Naive thymus-derived CD4-positive, alpha-beta T cell (primary cell): Measurements from ENCODE around the gene MTOR. TPM values are rescaled to one million over a fixed set of nuclear protein-coding genes. Genes with fewer than 3 reads are reported as not detected.

ENCODE experiments used
- ATAC-seq: fragments of 150-1000 bp; cut with Tn5 transposase; 2 replicates; pipeline ENCODE4 v1.10.0; 2021; ENCODE audit warnings: mild to moderate bottlenecking, moderate library complexity
- CTCF ChIA-PET: fragments of 350-600 bp; sonication (Branson Sonifier 250); formaldehyde crosslinking; loops from one replicate; lab custom pipeline; 2021; ENCODE audit warnings: antibody characterized with exemption; lab: Charles Lee
- POLR2A ChIA-PET: fragments of 350-600 bp; sonication (Branson Sonifier 250); formaldehyde crosslinking; loops from one replicate; lab custom pipeline; 2021; ENCODE audit warnings: antibody characterized with exemption, inconsistent platforms; lab: Charles Lee
- DNase-seq, 9 donors: peaks; one replicate each; pipeline versions ENCODE4 v3.0.0 to v3.0.0-alpha.2; 2020 to 2022; ENCODE audit warnings: mixed read lengths in 1 of 9
- H3K27ac ChIP-seq: one replicate; pipeline ENCODE4 v1.7.0; 2013; ENCODE audit warnings: mild to moderate bottlenecking, low read depth, low read length, moderate library complexity
- H3K27me3 ChIP-seq, 2 donors: one replicate each; pipeline ENCODE4 v1.7.0; 2013; ENCODE audit warnings: low read length in 2 of 2, mild to moderate bottlenecking in 2 of 2, moderate library complexity in 2 of 2; ENCODE audit not compliant: control insufficient read depth in 2 of 2, insufficient read depth in 2 of 2
- H3K36me3 ChIP-seq, 3 experiments: 1 replicate in 2 of 3; 2 replicates in 1 of 3; pipeline ENCODE4 v1.7.0; 2013; ENCODE audit warnings: low read length in 3 of 3, mild to moderate bottlenecking in 3 of 3, moderate library complexity in 1 of 3; ENCODE audit not compliant: insufficient read depth in 3 of 3, control insufficient read depth in 2 of 3
- H3K4me1 ChIP-seq, 2 donors: one replicate each; pipeline ENCODE4 v1.7.0; 2013; ENCODE audit warnings: low read length in 2 of 2, mild to moderate bottlenecking in 2 of 2, moderate library complexity in 1 of 2; ENCODE audit not compliant: control insufficient read depth in 2 of 2, insufficient read depth in 2 of 2
- H3K4me3 ChIP-seq: 2 replicates; pipeline ENCODE4 v1.7.0; 2013; ENCODE audit warnings: mild to moderate bottlenecking, low read length
- H3K9me3 ChIP-seq, 3 experiments: 1 replicate in 2 of 3; 2 replicates in 1 of 3; pipeline ENCODE4 v1.7.0; 2013; ENCODE audit warnings: low read length in 3 of 3; ENCODE audit not compliant: control insufficient read depth in 2 of 3
- H3K27ac Mint-ChIP-seq, 9 donors: one replicate each; pipeline ENCODE4 v1.8.0; 2020 to 2022; ENCODE audit warnings: mixed read lengths in 9 of 9, mild to moderate bottlenecking in 8 of 9, moderate library complexity in 5 of 9, inconsistent platforms in 2 of 9
- H3K27me3 Mint-ChIP-seq, 5 donors: one replicate each; pipeline ENCODE4 v1.8.0; 2021 to 2022; ENCODE audit warnings: mixed read lengths in 5 of 5, mild to moderate bottlenecking in 1 of 5
- H3K36me3 Mint-ChIP-seq, 5 donors: one replicate each; pipeline ENCODE4 v1.8.0; 2020 to 2022; ENCODE audit warnings: mixed read lengths in 5 of 5, mild to moderate bottlenecking in 3 of 5, inconsistent platforms in 1 of 5
- H3K4me1 Mint-ChIP-seq, 7 donors: one replicate each; pipeline ENCODE4 v1.8.0; 2020 to 2022; ENCODE audit warnings: mixed read lengths in 7 of 7, mild to moderate bottlenecking in 3 of 7, inconsistent platforms in 1 of 7
- H3K4me3 Mint-ChIP-seq, 10 donors: one replicate each; pipeline ENCODE4 v1.8.0; 2020 to 2022; ENCODE audit warnings: mild to moderate bottlenecking in 10 of 10, mixed read lengths in 10 of 10, moderate library complexity in 6 of 10, inconsistent platforms in 2 of 10
- H3K9me3 Mint-ChIP-seq, 11 donors: one replicate each; pipeline ENCODE4 v1.8.0; 2020 to 2022; ENCODE audit warnings: mixed read lengths in 11 of 11, mild to moderate bottlenecking in 4 of 11, inconsistent platforms in 1 of 11, moderate library complexity in 1 of 11
- intact Hi-C, 2 donors: fragments of 100-400 bp; cut with micrococcal nuclease; formaldehyde crosslinking; loops; one replicate each; pipeline ENCODE4 v1.15.1; 2023
- polyA plus RNA-seq, 2 donors: library from polyadenylated mRNA; unstranded; fragments of 300-500 nt; fragmentation: Illumina TruSeq; gene quantifications; one replicate each; pipeline ENCODE4 v1.2.3, GENCODE V29; 2021
- total RNA-seq, 6 experiments: library from RNA in 5 of 6; stranded (reverse) in 5 of 6; gene quantifications; 1 replicate in 5 of 6; 2 replicates in 1 of 6; pipeline ENCODE4 v1.2.3 and lab custom pipeline; 2021 to 2026

Gene MTOR
- total and polyA plus RNA-seq, 7 experiments from 2014 or later = 4.8 to 47.9 (median 44.8) TPM

GRCh38 chr1:11293856-11294255 is 31.5 kb upstream of the MTOR start:
- H3K27me3 Mint-ChIP-seq = no peaks in the 10 kb centered on the region
- H3K4me1 Mint-ChIP-seq = peaks cover 43 to 81% (median 64%) of the 10 kb centered on the region in 7 donors
- intact Hi-C loops = loop anchor here in 1 of 2 donors (2.0 kb wide), 1 partner anchor 13 kb away; no protein-coding TSS in a partner anchor
- DNase-seq = no peak
- Histone ChIP-seq H3K4me1 (peaks cover 0 to 37% of the 10 kb centered on the region in 2 donors), H3K27me3 (no peaks in the 10 kb centered on the region), H3K9me3 (no peaks in the 10 kb centered on the region), H3K36me3 (peaks cover 0 to 21% (median 0%) of the 10 kb centered on the region in 3 experiments), H3K27ac (no peak overlapping the region), H3K4me3 (no peak overlapping the region)
- H3K36me3 Mint-ChIP-seq = peaks cover 10 to 46% (median 34%) of the 10 kb centered on the region in 5 donors
- POLR2A ChIA-PET = interaction anchor here (0.9 to 4.8 kb wide), 2 partner anchors 12 to 256 kb away, joined by 3 to 31 read pairs; no protein-coding TSS in a partner anchor
- CTCF ChIA-PET = interaction anchor here (0.9 to 1.2 kb wide), 2 partner anchors 15 to 256 kb away, joined by 3 to 4 read pairs; no protein-coding TSS in a partner anchor
- no peak for ATAC-seq
- H3K4me3 Mint-ChIP-seq = peak overlapping the region in 1 of 10 donors; percentile 36
- H3K9me3 Mint-ChIP-seq = no peaks in the 10 kb centered on the region
- H3K27ac Mint-ChIP-seq = peak overlapping the region in 5 of 9 donors; percentile 7 to 78 (median 41)

GRCh38 chr1:11291049-11291448 is 28.7 kb upstream of the MTOR start:
- Mint-ChIP-seq H3K4me1 (peaks cover 38 to 88% (median 72%) of the 10 kb centered on the region in 7 donors), H3K27me3 (no peaks in the 10 kb centered on the region), H3K4me3 (peak overlapping the region in 9 of 10 donors; percentile 29 to 87 (median 71)), H3K36me3 (peaks cover 11 to 56% (median 36%) of the 10 kb centered on the region in 5 donors), H3K27ac (peak overlapping the region in 8 of 9 donors; percentile 65 to 89 (median 73)), H3K9me3 (no peaks in the 10 kb centered on the region)
- ChIA-PET POLR2A (interaction anchor here (0.9 to 1.9 kb wide), 6 partner anchors 9 to 36 kb away, joined by 3 to 11 read pairs (median 4); partner anchors contain the start of genes MTOR and UBIAD1), CTCF (interaction anchor here (1.2 kb wide), 1 partner anchor 10 kb away, joined by 3 read pairs; no protein-coding TSS in a partner anchor)
- ATAC-seq = no peak
- H3K4me3 ChIP-seq = no peak overlapping the region
- H3K27ac ChIP-seq = no peak overlapping the region
- peaks cover under 1 to 42% of the 10 kb centered on the region in 2 donors for H3K4me1 ChIP-seq
- H3K9me3 ChIP-seq = no peaks in the 10 kb centered on the region
- H3K36me3 ChIP-seq = peaks cover 3 to 45% (median 4%) of the 10 kb centered on the region in 3 experiments
- DNase-seq = no peak
- H3K27me3 ChIP-seq = no peaks in the 10 kb centered on the region
- intact Hi-C loops = loop anchor here in 1 of 2 donors (2.0 kb wide), 1 partner anchor 18 kb away; the partner anchor contains the start of gene UBIAD1

GRCh38 chr1:11289064-11289463 is 26.7 kb upstream of the MTOR start:
- H3K27ac ChIP-seq = no peak overlapping the region
- peak overlapping the region in 7 of 9 donors; percentile 20 to 66 (median 49) for H3K27ac Mint-ChIP-seq
- H3K9me3 ChIP-seq = no peaks in the 10 kb centered on the region
- H3K36me3 Mint-ChIP-seq = peaks cover 6 to 62% (median 45%) of the 10 kb centered on the region in 5 donors
- no peak overlapping the region for H3K4me3 ChIP-seq
- CTCF ChIA-PET = no interaction called here
- no peaks in the 10 kb centered on the region for H3K27me3 Mint-ChIP-seq
- DNase-seq (no peak), ATAC-seq (no peak)
- intact Hi-C loops = no loop called here
- no peaks in the 10 kb centered on the region for H3K27me3 ChIP-seq
- peaks cover 0 to 1% (median 0%) of the 10 kb centered on the region in 11 donors for H3K9me3 Mint-ChIP-seq
- H3K4me1 ChIP-seq = peaks cover 3 to 44% of the 10 kb centered on the region in 2 donors
- POLR2A ChIA-PET = interaction anchor here (0.9 to 1.5 kb wide), 3 partner anchors 9 to 46 kb away, joined by 3 to 4 read pairs (median 4); no protein-coding TSS in a partner anchor
- peaks cover 4 to 53% (median 8%) of the 10 kb centered on the region in 3 experiments for H3K36me3 ChIP-seq
- H3K4me1 Mint-ChIP-seq = peaks cover 43 to 88% (median 74%) of the 10 kb centered on the region in 7 donors
- no peak overlapping the region for H3K4me3 Mint-ChIP-seq

- Mint-ChIP-seq H3K27me3 (no peaks in the 10 kb centered on the region), H3K4me1 (peaks cover 51 to 86% (median 71%) of the 10 kb centered on the region in 7 donors), H3K36me3 (peaks cover 9 to 59% (median 42%) of the 10 kb centered on the region in 5 donors), H3K4me3 (peak overlapping the region in 7 of 10 donors; percentile 6 to 85 (median 33)), H3K9me3 (peaks cover 0 to 4% (median 0%) of the 10 kb centered on the region in 11 donors), H3K27ac (peak overlapping the region; percentile 8 to 98 (median 93))
- Histone ChIP-seq H3K27ac (peak overlapping the region; percentile 71), H3K36me3 (peaks cover 4 to 43% (median 8%) of the 10 kb centered on the region in 3 experiments), H3K27me3 (no peaks in the 10 kb centered on the region), H3K9me3 (no peaks in the 10 kb centered on the region), H3K4me1 (peaks cover 3 to 66% of the 10 kb centered on the region in 2 donors), H3K4me3 (no peak overlapping the region)
- intact Hi-C loops = no loop called here
- ChIA-PET POLR2A (interaction anchor here (1.6 kb wide), 1 partner anchor 9 kb away, joined by 3 read pairs; no protein-coding TSS in a partner anchor), CTCF (no interaction called here)
- no peak for DNase-seq
- no peak for ATAC-seq
These were observed 24.5 kb upstream of the MTOR start for GRCh38 chr1:11286735-11287410.

GRCh38 chr1:11285883-11286734 is 23.8 kb upstream of the MTOR start:
- intact Hi-C loops = no loop called here
- peaks cover 9 to 68% of the 10 kb centered on the region in 2 donors for H3K4me1 ChIP-seq
- H3K36me3 ChIP-seq = peaks cover 4 to 43% (median 8%) of the 10 kb centered on the region in 3 experiments
- H3K27me3 ChIP-seq = no peaks in the 10 kb centered on the region
- H3K27ac ChIP-seq = peak overlapping the region; percentile 71
- no peak overlapping the region for H3K4me3 ChIP-seq
- peak overlapping the region; percentile 6 to 85 (median 76) for H3K4me3 Mint-ChIP-seq
- no peaks in the 10 kb centered on the region for H3K27me3 Mint-ChIP-seq
- H3K9me3 ChIP-seq = no peaks in the 10 kb centered on the region
- peaks cover 51 to 86% (median 72%) of the 10 kb centered on the region in 7 donors for H3K4me1 Mint-ChIP-seq
- POLR2A ChIA-PET = interaction anchor here (1.6 kb wide), 1 partner anchor 10 kb away, joined by 3 read pairs; no protein-coding TSS in a partner anchor
- peak overlapping the region; percentile 68 to 98 (median 93) for H3K27ac Mint-ChIP-seq
- no peak for ATAC-seq
- H3K36me3 Mint-ChIP-seq = peaks cover 9 to 56% (median 39%) of the 10 kb centered on the region in 5 donors
- H3K9me3 Mint-ChIP-seq = peaks cover 0 to 4% (median 0%) of the 10 kb centered on the region in 11 donors
- CTCF ChIA-PET = no interaction called here
- DNase-seq = no peak
